ENCODE results near the gene PRICKLE3.

DNA sequence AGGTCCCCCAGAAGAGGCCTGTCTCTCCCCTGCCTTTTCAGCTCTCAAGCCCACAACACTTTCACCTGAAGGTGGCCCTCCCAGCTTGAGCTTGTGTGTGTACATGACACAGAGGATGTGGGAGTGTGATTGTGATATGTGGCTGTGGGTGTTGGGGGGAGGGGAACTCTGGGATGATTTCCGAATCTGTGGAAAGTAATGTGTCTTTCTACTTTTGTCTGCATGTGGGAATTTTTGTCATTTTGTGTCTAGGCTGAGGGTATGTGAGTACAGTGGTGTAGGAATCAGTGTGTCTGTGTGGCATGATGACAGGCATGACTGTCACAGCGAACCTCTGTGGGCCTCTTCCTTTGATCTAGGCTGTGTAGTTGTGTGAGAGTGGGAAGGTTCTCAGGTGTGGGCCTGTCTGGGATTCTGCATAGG, 7.4 kb upstream of the PRICKLE3 start:
- TF ChIP-seq CTCF (IDR thresholded peaks at IDR 0.05) (no peak), POLR2A (IDR thresholded peaks at IDR 0.05) (no peak)
